Activated gamma-delta T cell treated with anti-CD3 and anti-CD28 coated beads, Interleukin-2, amount 50 U/mL, for 16 hours (primary cell): ENCODE data around the gene SMC1A.
"Not testable (repeated sequence)": the region's sequence is repeated elsewhere in the genome, so short reads cannot be mapped to it uniquely, and the experiment has no call there.

Experiments used
- DNase-seq: peaks from one replicate; pipeline ENCODE4 v3.0.0-alpha.2; 2020; ENCODE audit warnings: low read depth

Gene SMC1A

GRCh38 chrX:53422086-53422860 lies at the start of gene SMC1A:
Gene SMC1A (minus strand): TSS chrX:53422654. CDS start chrX:53422600, 54 bp downstream.
- peak; percentile 96 for DNase-seq

GRCh38 chrX:53471346-53471745 lies 48.9 kb upstream of the SMC1A start:
- no peak for DNase-seq

GRCh38 chrX:53468659-53469058 lies 46.2 kb upstream of the SMC1A start:
- DNase-seq = not testable (repeated sequence)

GRCh38 chrX:53458082-53458481 lies 35.6 kb upstream of the SMC1A start:
- DNase-seq = no peak

- no peak for DNase-seq
These were observed 33.8 kb upstream of the SMC1A start for GRCh38 chrX:53456254-53456653.

- no peak for DNase-seq
These were observed 30.4 kb upstream of the SMC1A start for GRCh38 chrX:53452812-53453211.

GRCh38 chrX:53449632-53450031 lies 27.2 kb upstream of the SMC1A start:
- DNase-seq = no peak

- DNase-seq = no peak
These were observed 25.0 kb upstream of the SMC1A start for GRCh38 chrX:53447441-53447840.

GRCh38 chrX:53445977-53446376 lies 23.5 kb upstream of the SMC1A start:
- DNase-seq = no peak

GRCh38 chrX:53442322-53442631 lies 19.8 kb upstream of the SMC1A start:
- DNase-seq = no peak

- peak; percentile 59 for DNase-seq
These were observed 19.3 kb upstream of the SMC1A start for GRCh38 chrX:53441531-53442321.

GRCh38 chrX:53440621-53441517 lies 18.4 kb upstream of the SMC1A start:
- no peak for DNase-seq

GRCh38 chrX:53440101-53440500 lies 17.6 kb upstream of the SMC1A start:
- no peak for DNase-seq

GRCh38 chrX:53438832-53439230 lies 16.4 kb upstream of the SMC1A start:
- DNase-seq = no peak

- no peak for DNase-seq
These were observed 15.8 kb upstream of the SMC1A start for GRCh38 chrX:53438174-53438831.

- DNase-seq = no peak
These were observed 14.8 kb upstream of the SMC1A start for GRCh38 chrX:53437206-53437605.

GRCh38 chrX:53435997-53436396 lies 13.5 kb upstream of the SMC1A start:
- peak; percentile 55 for DNase-seq

GRCh38 chrX:53433651-53434639 lies 11.5 kb upstream of the SMC1A start, which contains the start of gene HSD17B10:
Gene HSD17B10 (minus strand): TSS chrX:53434370. CDS start chrX:53434345, 25 bp downstream.
- DNase-seq = peak; percentile 80

GRCh38 chrX:53430231-53430630 lies 7.8 kb upstream of the SMC1A start:
- no peak for DNase-seq

GRCh38 chrX:53429755-53430154 lies 7.3 kb upstream of the SMC1A start:
- DNase-seq = no peak
